Gastroesophageal sphincter (tissue), 4 donors: ENCODE data around the gene PRDM16. TPM values are rescaled to one million over a fixed set of nuclear protein-coding genes. Genes with fewer than 3 reads are reported as not detected.

ENCODE experiments used
- ATAC-seq: fragments of 150-250 bp; one replicate; pipeline ENCODE4 v1.9.1; 2016; ENCODE audit warnings: mild to moderate bottlenecking, moderate library complexity
- H3K27ac ChIP-seq, 4 donors: fragments of 200-600 bp; sonication (generic) in 3 of 4; 1 replicate in 3 of 4; 2 replicates in 1 of 4; pipeline ENCODE4 v1.5.1; 2016 to 2019
- H3K27me3 ChIP-seq: fragments of 200-600 bp; sonication (generic); one replicate; pipeline ENCODE4 v1.5.1; 2019
- H3K36me3 ChIP-seq, 2 donors: fragments of 200-600 bp; sonication (generic); one replicate each; pipeline ENCODE4 v1.5.1; 2019; ENCODE audit warnings: control low read depth in 1 of 2
- H3K4me1 ChIP-seq, 3 donors: fragments of 200-600 bp; sonication (generic); 1 replicate in 2 of 3; 2 replicates in 1 of 3; pipeline ENCODE4 v1.5.1; 2016 to 2019; ENCODE audit warnings: control low read depth in 2 of 3
- H3K4me3 ChIP-seq, 2 donors: fragments of 200-600 bp; sonication (generic); one replicate each; pipeline ENCODE4 v1.5.1; 2019; ENCODE audit warnings: mild to moderate bottlenecking in 1 of 2, moderate library complexity in 1 of 2
- H3K9me3 ChIP-seq, 3 donors: fragments of 200-600 bp; sonication (generic); one replicate each; pipeline ENCODE4 v1.5.1; 2017 to 2019; ENCODE audit warnings: control low read depth in 2 of 3
- CTCF ChIP-seq, 4 experiments: fragments of 200-600 bp in 2 of 4; fragments of 450-650 bp in 2 of 4; sonication (generic) in 1 of 4; IDR thresholded peaks; one replicate each; pipeline ENCODE4 v1.5.1; 2017 to 2019; ENCODE audit warnings: antibody characterized with exemption in 4 of 4, mild to moderate bottlenecking in 2 of 4, moderate library complexity in 2 of 4
- EP300 ChIP-seq: sonication (generic); formaldehyde crosslinking; IDR thresholded peaks from one replicate; pipeline ENCODE4 v1.6.1; 2017; ENCODE audit warnings: antibody characterized with exemption, mild to moderate bottlenecking
- POLR2A ChIP-seq, 2 donors: fragments of 450-650 bp; IDR thresholded peaks; one replicate each; pipeline ENCODE4 v1.6.1; 2017; ENCODE audit warnings: antibody characterized with exemption in 2 of 2, mild to moderate bottlenecking in 2 of 2, moderate library complexity in 1 of 2
- POLR2AphosphoS5 ChIP-seq: sonication (generic); formaldehyde crosslinking; IDR thresholded peaks from one replicate; pipeline ENCODE4 v1.6.1; 2017; ENCODE audit warnings: antibody characterized with exemption
- WGBS, 2 donors: methylation state at CpG; one replicate each; pipeline ENCODE4 v1.1.5; 2018; ENCODE audit warnings: low coverage in 1 of 2; 5-methylcytosine and 5-hydroxymethylcytosine counted together
- total RNA-seq, 4 donors: library from RNA; depleted of rRNA; stranded (reverse); fragments of >200 nt; gene quantifications; one replicate each; pipeline ENCODE4 v1.1.0, GENCODE V29; 2016

Gene PRDM16
- total RNA-seq, 4 donors from 2014 or later, result 1.1 to 3.4 (median 1.6) TPM

- Histone ChIP-seq H3K27me3 (peaks cover 22% of the 10 kb centered on the region), H3K4me3 (no peak overlapping the region), H3K36me3 (no peaks in the 10 kb centered on the region), H3K9me3 (peaks cover 0 to 33% (median 0%) of the 10 kb centered on the region in 3 donors), H3K4me1 (peaks cover 0 to 58% (median 7%) of the 10 kb centered on the region in 3 donors), H3K27ac (peak overlapping the region in 3 of 4 donors; percentile 43 to 98 (median 95))
- TF ChIP-seq CTCF (IDR thresholded peaks at IDR 0.05) (no peak), EP300 (no peak), POLR2A (IDR thresholded peaks at IDR 0.05) (no peak), POLR2AphosphoS5 (no peak)
- WGBS, 2 donors, result 44 to 73% methylated on average over 3 of the region's 10 CpGs
- no peak for ATAC-seq
Measured at GRCh38 chr1:3345792-3346191, 276.8 kb downstream of the PRDM16 start.

GRCh38 chr1:3346478-3346877 is 277.5 kb downstream of the PRDM16 start:
- H3K4me1 ChIP-seq, result peaks cover 0 to 65% (median 12%) of the 10 kb centered on the region in 3 donors
- TF ChIP-seq CTCF (IDR thresholded peaks at IDR 0.05), result no peak
- no peak for TF ChIP-seq EP300
- no peak for TF ChIP-seq POLR2A (IDR thresholded peaks at IDR 0.05)
- TF ChIP-seq POLR2AphosphoS5, result no peak
- H3K4me3 ChIP-seq, result no peak overlapping the region
- 100% methylated on average over 2 of the region's 13 CpGs; no CpG with 5 or more reads in 1 of the 2 donors for WGBS, 2 donors
- peaks cover 0 to 33% (median 0%) of the 10 kb centered on the region in 3 donors for H3K9me3 ChIP-seq
- H3K27ac ChIP-seq, result peak overlapping the region in 3 of 4 donors; percentile 43 to 98 (median 95)
- H3K36me3 ChIP-seq, result no peaks in the 10 kb centered on the region
- H3K27me3 ChIP-seq, result peaks cover 15% of the 10 kb centered on the region
- no peak for ATAC-seq

DNA sequence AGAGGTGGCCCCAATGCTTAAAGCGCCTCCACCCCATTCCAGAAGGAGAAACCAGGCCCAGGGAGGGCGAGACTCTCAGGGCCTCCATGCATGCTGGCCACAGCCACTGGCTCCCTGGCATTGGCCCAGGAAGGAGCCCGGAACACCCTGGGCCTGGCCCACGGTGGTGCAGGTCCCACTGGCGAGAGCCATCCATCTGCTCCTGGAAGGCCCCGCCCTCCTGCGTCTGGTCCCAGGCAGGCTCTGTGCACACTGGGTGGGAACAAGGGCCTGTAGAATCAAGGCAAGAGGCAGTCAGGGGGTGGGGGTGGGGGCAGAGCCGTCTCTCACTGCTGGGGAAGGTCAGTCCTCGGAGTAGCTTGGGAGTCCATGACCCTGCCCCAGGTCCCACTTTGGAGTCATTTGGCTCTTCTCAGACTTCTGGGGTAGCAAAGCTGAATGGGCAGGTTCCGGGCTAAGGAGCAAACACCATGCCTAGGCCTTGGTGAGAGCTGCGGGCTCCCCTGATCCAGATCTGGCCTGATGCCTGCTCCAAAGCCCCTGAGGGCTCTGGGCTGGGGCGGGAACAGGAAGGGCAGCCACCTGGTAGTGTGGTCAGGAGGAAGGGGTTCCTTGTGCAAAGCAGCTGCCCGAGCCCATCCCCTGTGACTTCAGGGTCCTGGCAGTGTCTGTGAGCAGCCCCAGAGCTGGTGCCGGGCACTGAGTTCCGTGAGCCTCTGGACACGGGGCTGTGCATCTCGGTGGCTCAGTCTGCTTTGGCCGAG is 278.4 kb downstream of the PRDM16 start:
- Histone ChIP-seq H3K27me3 (peaks cover 14% of the 10 kb centered on the region), H3K4me1 (peaks cover 0 to 74% (median 17%) of the 10 kb centered on the region in 3 donors), H3K4me3 (no peak overlapping the region), H3K9me3 (peaks cover 0 to 31% (median 0%) of the 10 kb centered on the region in 3 donors), H3K36me3 (no peaks in the 10 kb centered on the region), H3K27ac (peak overlapping the region in 3 of 4 donors; percentile 94 to 98 (median 95))
- TF ChIP-seq CTCF (IDR thresholded peaks at IDR 0.05), result no peak
- TF ChIP-seq EP300, result no peak
- TF ChIP-seq POLR2A (IDR thresholded peaks at IDR 0.05), result no peak
- TF ChIP-seq POLR2AphosphoS5, result no peak
- ATAC-seq, result no peak
- no CpG with 5 or more reads among the region's 18 CpGs for WGBS, 2 donors

DNA sequence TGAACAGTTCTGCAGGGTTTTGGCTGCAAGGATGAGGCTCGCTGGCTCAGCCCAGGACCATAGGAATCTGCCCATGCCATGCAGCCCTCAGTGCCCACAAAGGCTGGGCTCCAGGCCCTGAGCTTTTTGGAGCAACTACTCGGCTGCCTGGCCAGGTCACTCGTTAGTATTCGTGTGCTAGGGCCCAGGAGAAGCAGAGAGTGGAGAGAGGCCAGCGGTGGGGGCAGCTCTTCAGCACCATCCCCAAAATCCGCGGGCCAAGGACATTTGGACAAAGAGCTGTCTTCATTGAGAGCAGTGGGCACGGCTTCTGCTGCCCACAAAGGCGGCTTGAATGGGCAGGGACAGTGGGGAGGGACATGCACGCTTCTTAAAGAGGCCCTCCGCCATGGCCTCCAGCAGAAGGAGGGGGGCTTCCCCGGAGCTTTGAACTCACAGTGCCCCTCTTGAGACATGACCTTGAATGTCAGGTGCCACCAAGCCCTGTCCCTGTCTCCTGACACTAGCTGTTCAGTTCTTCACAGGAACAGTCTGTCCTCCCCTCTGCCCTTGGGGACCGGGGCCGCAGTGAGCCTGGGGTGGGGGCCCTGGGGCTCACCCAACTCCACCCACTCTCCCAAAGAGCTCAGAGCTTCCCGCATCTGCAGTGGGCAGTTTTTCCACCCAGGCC is 279.3 kb downstream of the PRDM16 start:
- Histone ChIP-seq H3K27ac (peak overlapping the region in 3 of 4 donors; percentile 94 to 98 (median 95)), H3K27me3 (peaks cover 14% of the 10 kb centered on the region), H3K36me3 (no peaks in the 10 kb centered on the region), H3K4me3 (no peak overlapping the region), H3K4me1 (peaks cover 0 to 83% (median 25%) of the 10 kb centered on the region in 3 donors), H3K9me3 (peaks cover 0 to 22% (median 0%) of the 10 kb centered on the region in 3 donors)
- TF ChIP-seq CTCF (IDR thresholded peaks at IDR 0.05) (no peak), EP300 (no peak), POLR2AphosphoS5 (no peak), POLR2A (IDR thresholded peaks at IDR 0.05) (no peak)
- ATAC-seq, result no peak
- no CpG with 5 or more reads among the region's 15 CpGs for WGBS, 2 donors
